Stimulated activated CD4-positive, alpha-beta T cell treated with anti-CD3 and anti-CD28 coated beads, Interleukin-1b, Interleukin-23, amount 100 ng/mL, for 48 hours (primary cell): ENCODE data around the gene SPRR5.

ENCODE experiments used
- DNase-seq: peaks from one replicate; pipeline ENCODE4 v3.0.0-alpha.2; 2020

The SPRR5 gene

GRCh38 chr1:152946651-152947256, at the start of gene SPRR5:
SPRR5 (plus strand) TSS chr1:152947206; CDS start chr1:152948555, 1,349 bp downstream.
- no peak for DNase-seq

- DNase-seq, result no peak
Measured at GRCh38 chr1:152899027-152899426, 48.0 kb upstream of the SPRR5 start.

GRCh38 chr1:152899883-152900282, 47.1 kb upstream of the SPRR5 start:
- no peak for DNase-seq

GRCh38 chr1:152901631-152902030, 45.4 kb upstream of the SPRR5 start:
- DNase-seq, result no peak

- no peak for DNase-seq
Measured at GRCh38 chr1:152902636-152903035, 44.4 kb upstream of the SPRR5 start.

GRCh38 chr1:152904688-152905440, 42.1 kb upstream of the SPRR5 start:
- DNase-seq, result no peak

- no peak for DNase-seq
Measured at GRCh38 chr1:152906023-152906565, 40.9 kb upstream of the SPRR5 start.

GRCh38 chr1:152907686-152908601, 39.1 kb upstream of the SPRR5 start, which contains the start of gene IVL:
IVL (plus strand) TSS chr1:152908546; CDS start chr1:152909798, 1,252 bp downstream.
- DNase-seq, result no peak

GRCh38 chr1:152909206-152909605, 37.8 kb upstream of the SPRR5 start:
- no peak for DNase-seq

GRCh38 chr1:152912471-152912870, 34.5 kb upstream of the SPRR5 start:
- DNase-seq, result no peak

- no peak for DNase-seq
Measured at GRCh38 chr1:152912900-152913299, 34.1 kb upstream of the SPRR5 start.

- DNase-seq, result no peak
Measured at GRCh38 chr1:152917794-152918193, 29.2 kb upstream of the SPRR5 start.

- no peak for DNase-seq
Measured at GRCh38 chr1:152919071-152919470, 27.9 kb upstream of the SPRR5 start.

- DNase-seq, result no peak
Measured at GRCh38 chr1:152924191-152924590, 22.8 kb upstream of the SPRR5 start.

- DNase-seq, result no peak
Measured at GRCh38 chr1:152926091-152926490, 20.9 kb upstream of the SPRR5 start.

GRCh38 chr1:152928671-152929070, 18.3 kb upstream of the SPRR5 start:
- no peak for DNase-seq

- DNase-seq, result no peak
Measured at GRCh38 chr1:152932170-152932811, 14.7 kb upstream of the SPRR5 start.

- DNase-seq, result no peak
Measured at GRCh38 chr1:152933196-152933595, 13.8 kb upstream of the SPRR5 start.

GRCh38 chr1:152940614-152941013, 6.4 kb upstream of the SPRR5 start:
- DNase-seq, result no peak

- no peak for DNase-seq
Measured at GRCh38 chr1:152941037-152941711, 5.8 kb upstream of the SPRR5 start.

GRCh38 chr1:152942161-152942560, 4.8 kb upstream of the SPRR5 start:
- no peak for DNase-seq

GRCh38 chr1:152946248-152946647, 758 bp upstream of the SPRR5 start:
- no peak for DNase-seq
